ENCODE results near the gene RIBC2.

Gene RIBC2

DNA sequence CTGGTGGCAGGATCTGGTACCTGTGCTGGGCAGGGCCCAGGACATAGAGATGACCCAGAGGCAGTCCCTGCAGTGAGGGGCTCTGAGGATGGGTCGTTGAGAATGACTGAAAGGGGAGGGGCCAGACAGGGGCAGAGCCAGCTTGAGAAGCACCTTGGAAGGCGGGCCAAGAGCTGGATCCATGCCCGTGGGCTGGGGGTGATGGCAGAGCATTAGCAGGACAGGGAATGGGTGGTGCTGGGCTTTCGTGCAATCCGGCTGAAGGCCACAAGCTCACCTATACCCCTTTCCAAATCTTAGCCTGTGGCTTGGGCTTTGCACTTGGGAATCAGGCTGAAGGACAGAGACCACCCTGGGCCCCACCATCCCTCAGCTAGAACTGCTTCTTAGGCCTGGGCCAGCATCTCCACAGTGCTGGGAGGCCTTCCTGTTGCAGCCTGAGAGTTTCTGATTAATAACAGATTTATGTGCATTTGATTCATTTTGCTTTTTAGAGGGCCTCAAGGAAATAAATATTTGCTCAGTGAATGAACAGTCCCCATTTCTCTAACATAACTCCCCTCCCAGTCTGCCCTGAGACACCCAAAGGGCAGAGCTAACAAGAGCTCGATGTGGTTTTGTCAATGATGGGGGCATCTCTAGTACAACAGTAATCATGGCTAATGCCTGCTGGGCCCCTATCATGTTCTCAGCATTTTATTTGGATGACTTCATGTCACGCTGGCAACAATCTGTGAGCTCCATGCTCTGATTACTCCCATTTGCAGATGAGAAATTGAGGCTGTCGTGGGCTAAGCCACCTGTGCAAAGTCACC is 39.3 kb downstream of the RIBC2 start:
- H3K27me3 ChIP-seq (ENCODE audit: insufficient read depth, poor library complexity, severe bottlenecking) = no peaks in the 10 kb centered on the region
- H3K4me3 ChIP-seq (ENCODE audit: severe bottlenecking) = no peak overlapping the region
- H3K9me3 ChIP-seq (ENCODE audit: severe bottlenecking) = no peaks in the 10 kb centered on the region
- no peaks in the 10 kb centered on the region for H3K4me1 ChIP-seq (ENCODE audit: insufficient read depth, poor library complexity, severe bottlenecking)
- TF ChIP-seq, protein P1, sequence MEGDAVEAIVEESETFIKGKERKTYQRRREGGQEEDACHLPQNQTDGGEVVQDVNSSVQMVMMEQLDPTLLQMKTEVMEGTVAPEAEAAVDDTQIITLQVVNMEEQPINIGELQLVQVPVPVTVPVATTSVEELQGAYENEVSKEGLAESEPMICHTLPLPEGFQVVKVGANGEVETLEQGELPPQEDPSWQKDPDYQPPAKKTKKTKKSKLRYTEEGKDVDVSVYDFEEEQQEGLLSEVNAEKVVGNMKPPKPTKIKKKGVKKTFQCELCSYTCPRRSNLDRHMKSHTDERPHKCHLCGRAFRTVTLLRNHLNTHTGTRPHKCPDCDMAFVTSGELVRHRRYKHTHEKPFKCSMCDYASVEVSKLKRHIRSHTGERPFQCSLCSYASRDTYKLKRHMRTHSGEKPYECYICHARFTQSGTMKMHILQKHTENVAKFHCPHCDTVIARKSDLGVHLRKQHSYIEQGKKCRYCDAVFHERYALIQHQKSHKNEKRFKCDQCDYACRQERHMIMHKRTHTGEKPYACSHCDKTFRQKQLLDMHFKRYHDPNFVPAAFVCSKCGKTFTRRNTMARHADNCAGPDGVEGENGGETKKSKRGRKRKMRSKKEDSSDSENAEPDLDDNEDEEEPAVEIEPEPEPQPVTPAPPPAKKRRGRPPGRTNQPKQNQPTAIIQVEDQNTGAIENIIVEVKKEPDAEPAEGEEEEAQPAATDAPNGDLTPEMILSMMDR (IDR thresholded peaks at IDR 0.05; ENCODE audit: poor library complexity, severe bottlenecking) = no peak
- no peak overlapping the region for H3K27ac ChIP-seq (ENCODE audit: poor library complexity, severe bottlenecking)
- no peaks in the 10 kb centered on the region for H3K36me3 ChIP-seq (ENCODE audit: low read depth)
- ATAC-seq (ENCODE audit: low read depth) (no peak), DNase-seq (ENCODE audit: low spot score) (no peak)

- H3K27me3 ChIP-seq (ENCODE audit: insufficient read depth, poor library complexity, severe bottlenecking) = no peaks in the 10 kb centered on the region
- H3K9me3 ChIP-seq (ENCODE audit: severe bottlenecking) = no peaks in the 10 kb centered on the region
- DNase-seq (ENCODE audit: low spot score) (no peak), ATAC-seq (ENCODE audit: low read depth) (no peak)
- no peaks in the 10 kb centered on the region for H3K4me1 ChIP-seq (ENCODE audit: insufficient read depth, poor library complexity, severe bottlenecking)
- H3K36me3 ChIP-seq (ENCODE audit: low read depth) = no peaks in the 10 kb centered on the region
- no peak overlapping the region for H3K27ac ChIP-seq (ENCODE audit: poor library complexity, severe bottlenecking)
- TF ChIP-seq, protein P1 (IDR thresholded peaks at IDR 0.05; ENCODE audit: poor library complexity, severe bottlenecking) = no peak
- H3K4me3 ChIP-seq (ENCODE audit: severe bottlenecking) = no peak overlapping the region
Observed at GRCh38 chr22:45453764-45454163, 40.3 kb downstream of the RIBC2 start.

DNA sequence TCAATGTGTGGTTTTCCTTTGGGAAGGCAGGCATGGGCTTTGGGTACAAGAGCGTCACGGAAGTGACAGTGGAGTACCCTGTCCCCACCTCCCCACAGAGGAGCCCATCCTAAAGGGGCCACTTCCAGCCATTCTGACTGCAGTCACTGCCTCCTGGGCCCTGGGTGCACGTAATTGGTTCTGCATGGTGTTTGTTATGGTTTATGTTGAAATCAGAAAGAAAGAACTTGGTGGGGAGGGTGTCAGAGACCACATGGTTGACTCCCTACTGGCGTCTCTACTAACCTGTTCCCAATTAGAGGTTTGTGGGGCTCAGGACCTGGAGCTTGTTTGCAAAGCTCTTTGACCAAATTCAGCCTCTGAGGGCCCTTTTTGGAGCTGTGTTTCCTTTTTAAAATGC is 40.8 kb downstream of the RIBC2 start:
- H3K27me3 ChIP-seq (ENCODE audit: insufficient read depth, poor library complexity, severe bottlenecking) = no peaks in the 10 kb centered on the region
- TF ChIP-seq, protein P1 (IDR thresholded peaks at IDR 0.05; ENCODE audit: poor library complexity, severe bottlenecking) = no peak
- no peaks in the 10 kb centered on the region for H3K36me3 ChIP-seq (ENCODE audit: low read depth)
- ATAC-seq (ENCODE audit: low read depth) (no peak), DNase-seq (ENCODE audit: low spot score) (no peak)
- H3K4me1 ChIP-seq (ENCODE audit: insufficient read depth, poor library complexity, severe bottlenecking) = no peaks in the 10 kb centered on the region
- H3K4me3 ChIP-seq (ENCODE audit: severe bottlenecking) = no peak overlapping the region
- no peak overlapping the region for H3K27ac ChIP-seq (ENCODE audit: poor library complexity, severe bottlenecking)
- H3K9me3 ChIP-seq (ENCODE audit: severe bottlenecking) = no peaks in the 10 kb centered on the region

GRCh38 chr22:45455212-45455611 is 41.7 kb downstream of the RIBC2 start:
- Histone ChIP-seq H3K4me1 (ENCODE audit: insufficient read depth, poor library complexity, severe bottlenecking) (no peaks in the 10 kb centered on the region), H3K9me3 (ENCODE audit: severe bottlenecking) (no peaks in the 10 kb centered on the region), H3K27me3 (ENCODE audit: insufficient read depth, poor library complexity, severe bottlenecking) (no peaks in the 10 kb centered on the region), H3K36me3 (ENCODE audit: low read depth) (no peaks in the 10 kb centered on the region), H3K4me3 (ENCODE audit: severe bottlenecking) (no peak overlapping the region), H3K27ac (ENCODE audit: poor library complexity, severe bottlenecking) (no peak overlapping the region)
- ATAC-seq (ENCODE audit: low read depth) (no peak), DNase-seq (ENCODE audit: low spot score) (no peak)
- TF ChIP-seq, protein P1 (IDR thresholded peaks at IDR 0.05; ENCODE audit: poor library complexity, severe bottlenecking) = no peak

- TF ChIP-seq, protein P1 (IDR thresholded peaks at IDR 0.05; ENCODE audit: poor library complexity, severe bottlenecking) = no peak
- Histone ChIP-seq H3K9me3 (ENCODE audit: severe bottlenecking) (no peaks in the 10 kb centered on the region), H3K4me1 (ENCODE audit: insufficient read depth, poor library complexity, severe bottlenecking) (no peaks in the 10 kb centered on the region), H3K27me3 (ENCODE audit: insufficient read depth, poor library complexity, severe bottlenecking) (no peaks in the 10 kb centered on the region), H3K4me3 (ENCODE audit: severe bottlenecking) (no peak overlapping the region), H3K27ac (ENCODE audit: poor library complexity, severe bottlenecking) (no peak overlapping the region), H3K36me3 (ENCODE audit: low read depth) (no peaks in the 10 kb centered on the region)
- DNase-seq (ENCODE audit: low spot score) = no peak
- ATAC-seq (ENCODE audit: low read depth) = no peak
Observed at GRCh38 chr22:45455621-45456020, 42.1 kb downstream of the RIBC2 start.

All from RWPE2 (cell line).